Left lobe of liver (tissue), 2 donors: ENCODE data around the gene THAP7. TPM values are rescaled to one million over a fixed set of nuclear protein-coding genes. Genes with fewer than 3 reads are reported as not detected.
"Not testable (repeated sequence)": the region's sequence is repeated elsewhere in the genome, so short reads cannot be mapped to it uniquely, and the experiment has no call there.

ENCODE experiments used
- ATAC-seq: fragments of 200-7000 bp; cut with Tn5 transposase; one replicate; pipeline ENCODE4 v1.9.1; 2020; ENCODE audit warnings: mild to moderate bottlenecking, moderate library complexity
- DNase-seq: peaks from one replicate; pipeline ENCODE4 v3.0.0-alpha.2; 2020; ENCODE audit warnings: low spot score
- total RNA-seq: library from RNA; stranded (reverse); gene quantifications from one replicate; pipeline ENCODE4 v1.2.1, GENCODE V29; 2021
- donor health status: DM: no; HTN: no; CAD: no; lungs with moderate emphysema.
- donor health status: DM: no; HTN: yes; CAD: no.

The THAP7 gene, protein sequence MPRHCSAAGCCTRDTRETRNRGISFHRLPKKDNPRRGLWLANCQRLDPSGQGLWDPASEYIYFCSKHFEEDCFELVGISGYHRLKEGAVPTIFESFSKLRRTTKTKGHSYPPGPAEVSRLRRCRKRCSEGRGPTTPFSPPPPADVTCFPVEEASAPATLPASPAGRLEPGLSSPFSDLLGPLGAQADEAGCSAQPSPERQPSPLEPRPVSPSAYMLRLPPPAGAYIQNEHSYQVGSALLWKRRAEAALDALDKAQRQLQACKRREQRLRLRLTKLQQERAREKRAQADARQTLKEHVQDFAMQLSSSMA
- 16.9 TPM for total RNA-seq

DNA sequence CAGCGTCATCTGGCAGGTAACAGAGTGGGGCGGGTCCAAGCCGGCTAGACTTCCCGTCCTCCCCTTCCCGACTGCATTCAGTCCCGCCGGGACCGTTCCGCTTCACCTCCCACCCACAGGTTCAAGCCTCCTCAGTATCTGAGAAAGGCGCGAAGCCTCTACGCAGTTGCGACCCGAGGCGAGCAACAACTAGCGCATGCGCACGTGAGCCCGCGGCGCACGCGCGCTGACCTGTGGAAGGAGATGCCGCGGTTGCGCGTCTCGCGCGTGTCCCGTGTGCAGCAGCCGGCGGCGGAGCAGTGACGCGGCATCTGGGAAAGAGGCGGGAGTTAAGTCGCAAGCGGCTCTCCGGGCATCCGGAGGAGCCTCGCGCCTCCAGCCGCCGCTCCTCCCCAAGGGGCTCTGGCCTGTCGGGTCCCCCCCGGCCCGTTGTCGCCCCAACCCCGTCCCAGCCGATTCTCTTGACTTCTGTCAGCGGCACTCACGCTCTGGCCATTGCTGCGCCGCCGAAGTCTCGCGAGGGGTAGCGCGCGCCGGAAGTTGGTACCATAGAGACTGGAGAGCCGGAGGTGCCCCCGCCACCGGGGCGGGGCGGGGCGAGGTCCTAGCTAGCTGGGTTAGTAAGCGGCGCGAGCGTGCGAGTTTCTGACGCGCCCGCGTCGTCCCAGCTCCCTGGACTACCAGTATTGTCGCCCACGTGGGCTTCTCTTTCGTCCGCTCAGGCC is at the start of gene THAP7:
Gene THAP7 (minus strand): TSS at position 518 of the 725 bp plus-strand sequence. CDS start 207 bp downstream, at position 311.
- ATAC-seq (peak; percentile 91), DNase-seq (peak; percentile 97)

DNA sequence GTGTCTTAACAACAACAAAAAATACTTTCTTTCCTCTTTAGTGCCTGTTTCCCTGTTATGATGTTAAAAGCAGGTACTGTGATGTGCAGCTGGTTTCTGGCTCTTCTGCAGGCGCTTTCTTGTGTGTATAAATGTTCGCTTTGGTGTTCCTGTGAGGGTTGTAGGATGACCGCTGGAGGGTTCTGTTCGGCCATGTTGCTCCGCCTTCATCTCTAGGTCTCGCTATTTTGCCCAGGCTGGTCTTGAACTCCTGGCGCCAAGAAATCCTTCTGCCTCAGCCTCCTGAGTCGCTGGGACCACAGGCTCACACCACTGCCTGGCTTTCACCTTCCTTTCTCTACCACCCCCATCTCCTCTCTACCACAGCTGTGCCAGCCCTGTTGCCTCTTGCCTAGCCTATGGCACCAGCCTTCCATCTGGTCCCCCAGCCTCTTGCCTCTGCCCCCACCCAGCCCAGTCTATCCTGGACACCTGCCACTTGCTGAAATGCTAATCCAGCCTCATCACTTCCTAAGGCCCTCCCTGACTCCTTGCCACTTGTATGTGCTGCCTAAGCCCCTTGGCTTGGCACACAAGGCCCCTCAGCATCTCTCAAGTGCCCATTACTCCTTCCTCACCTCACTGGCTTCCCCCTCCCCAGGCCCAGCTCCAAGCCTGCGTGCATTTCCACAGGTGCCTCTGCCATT is 49.4 kb upstream of the THAP7 start:
- no peak for DNase-seq
- no peak for ATAC-seq

DNA sequence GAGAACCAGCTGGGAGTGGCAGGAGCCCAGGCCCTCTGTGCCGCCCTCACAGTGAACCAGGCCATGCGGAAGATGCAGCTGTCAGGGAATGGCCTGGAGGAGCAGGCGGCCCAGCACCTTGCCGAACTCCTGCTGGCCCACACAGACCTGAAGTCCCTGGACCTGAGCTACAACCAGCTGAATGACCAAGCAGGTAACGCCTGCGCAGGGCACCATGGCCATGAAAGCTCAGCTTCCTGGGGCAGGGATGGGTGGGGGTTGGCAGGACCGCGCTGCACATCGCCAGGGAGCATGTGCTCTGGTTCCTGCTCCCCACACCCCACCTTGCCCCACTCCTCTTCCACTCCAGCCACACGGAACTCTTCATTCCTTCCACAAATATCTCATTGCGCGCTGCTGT is 47.0 kb upstream of the THAP7 start:
- not testable (repeated sequence) for DNase-seq, ATAC-seq

DNA sequence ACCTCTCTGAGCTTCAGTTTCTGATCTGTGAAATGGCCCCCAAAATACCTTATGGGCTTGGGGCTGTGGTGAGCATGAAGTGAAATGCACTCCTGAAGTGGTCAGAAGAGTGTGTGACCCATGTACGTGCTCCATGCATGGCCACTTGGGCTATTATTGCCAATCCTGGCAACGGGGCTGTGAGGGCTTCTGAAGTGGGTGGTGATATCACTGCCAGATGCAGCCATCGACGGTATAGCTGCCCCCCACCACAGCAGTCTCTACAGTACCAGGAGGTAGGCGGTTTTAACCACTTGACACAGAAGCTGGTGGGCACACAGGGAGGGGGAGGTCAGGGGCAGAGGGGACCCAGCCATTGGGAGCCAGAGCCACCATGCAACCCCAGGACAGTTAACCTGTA is 46.5 kb upstream of the THAP7 start:
- ATAC-seq, DNase-seq: not testable (repeated sequence)

DNA sequence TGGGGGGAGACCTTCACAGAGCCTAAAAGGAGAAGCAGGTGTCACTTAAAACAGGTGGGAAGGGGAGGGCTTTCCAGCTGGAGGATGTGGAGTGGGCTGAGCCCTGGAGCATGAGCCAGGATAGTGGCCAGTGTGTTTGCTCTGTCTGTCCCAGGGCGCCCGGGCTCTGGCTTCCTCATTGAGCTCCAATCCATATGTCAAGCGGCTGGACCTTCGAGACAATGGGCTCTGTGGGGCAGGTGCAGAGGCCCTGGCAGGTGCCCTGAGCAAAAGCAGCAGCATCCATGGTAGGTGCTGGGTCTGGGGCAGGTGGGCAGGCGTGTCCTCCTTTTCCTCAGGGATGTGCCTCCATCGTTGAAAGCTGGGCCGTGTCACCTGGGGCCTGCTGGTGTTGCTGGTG is 45.8 kb upstream of the THAP7 start:
- no peak for ATAC-seq
- no peak for DNase-seq

DNA sequence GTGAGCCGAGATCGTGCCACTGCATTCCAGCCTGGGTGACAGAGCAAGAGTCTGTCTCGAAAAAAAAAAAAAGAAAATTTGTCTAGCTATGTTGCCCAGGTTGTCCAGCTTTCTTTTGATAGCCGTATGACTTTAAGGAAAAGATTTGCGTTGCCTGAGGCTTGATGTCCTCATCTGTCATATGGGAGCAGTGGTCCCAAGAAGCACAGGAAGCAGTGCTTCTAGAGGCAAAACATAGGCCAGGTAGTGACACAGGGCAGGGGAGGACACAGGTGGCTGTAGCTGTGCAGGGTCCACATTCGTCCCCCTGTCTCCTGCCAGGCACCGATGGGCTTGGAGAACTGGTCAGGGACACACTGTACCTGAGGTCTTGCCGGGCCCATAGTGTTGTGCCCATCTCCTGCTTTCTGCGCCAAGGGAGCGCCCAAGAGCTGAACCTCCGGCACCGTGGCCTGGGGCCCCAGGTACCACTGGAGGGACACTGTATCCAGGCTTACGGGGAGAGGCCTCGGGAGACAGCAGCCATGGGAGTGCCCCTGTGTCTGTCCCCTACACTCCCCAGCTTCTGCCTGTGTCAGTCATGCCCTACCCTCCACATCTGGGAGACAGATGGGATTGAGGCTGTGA is 45.2 kb upstream of the THAP7 start:
- ATAC-seq (no peak), DNase-seq (no peak)

DNA sequence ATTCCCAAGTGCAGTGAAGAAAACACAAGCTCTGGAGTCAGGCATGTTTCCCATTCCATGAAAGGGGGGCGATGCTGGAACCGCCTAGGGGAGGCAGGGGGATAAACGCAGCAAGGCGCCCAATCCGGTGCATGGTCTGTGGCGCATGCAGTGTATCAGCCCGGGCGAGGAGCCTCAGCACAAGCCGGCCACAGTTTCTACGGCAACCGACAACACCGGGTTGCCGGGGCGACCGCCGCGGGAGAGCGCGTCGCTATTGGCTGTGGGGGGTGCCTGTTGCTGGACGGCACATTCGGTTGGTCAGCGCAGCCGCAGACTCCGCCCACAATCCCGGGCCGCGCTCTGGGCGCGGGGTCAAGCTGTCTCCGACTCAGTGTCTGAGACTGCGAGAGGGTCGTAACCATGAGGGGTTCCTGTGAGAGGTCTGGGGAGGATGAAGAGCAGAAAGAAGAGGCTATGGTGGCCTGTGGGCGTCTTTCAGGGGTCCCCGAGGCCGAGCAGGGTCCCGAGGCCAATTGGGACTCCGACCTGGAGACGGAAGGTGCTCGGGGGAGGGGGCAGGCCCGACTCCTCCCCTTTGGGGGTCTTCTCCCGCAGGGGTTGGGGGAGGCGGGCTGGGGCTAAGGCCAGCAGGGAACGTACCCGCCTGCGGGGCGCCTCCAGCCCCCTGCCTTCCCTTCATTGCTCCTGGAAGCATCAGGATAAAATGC is 43.8 kb upstream of the THAP7 start, which contains the start of gene LRRC74B:
Gene LRRC74B (plus strand): TSS at position 362 of the 710 bp plus-strand sequence. CDS start 41 bp downstream, at position 403.
- ATAC-seq (peak; percentile 93), DNase-seq (peak; percentile 80)

DNA sequence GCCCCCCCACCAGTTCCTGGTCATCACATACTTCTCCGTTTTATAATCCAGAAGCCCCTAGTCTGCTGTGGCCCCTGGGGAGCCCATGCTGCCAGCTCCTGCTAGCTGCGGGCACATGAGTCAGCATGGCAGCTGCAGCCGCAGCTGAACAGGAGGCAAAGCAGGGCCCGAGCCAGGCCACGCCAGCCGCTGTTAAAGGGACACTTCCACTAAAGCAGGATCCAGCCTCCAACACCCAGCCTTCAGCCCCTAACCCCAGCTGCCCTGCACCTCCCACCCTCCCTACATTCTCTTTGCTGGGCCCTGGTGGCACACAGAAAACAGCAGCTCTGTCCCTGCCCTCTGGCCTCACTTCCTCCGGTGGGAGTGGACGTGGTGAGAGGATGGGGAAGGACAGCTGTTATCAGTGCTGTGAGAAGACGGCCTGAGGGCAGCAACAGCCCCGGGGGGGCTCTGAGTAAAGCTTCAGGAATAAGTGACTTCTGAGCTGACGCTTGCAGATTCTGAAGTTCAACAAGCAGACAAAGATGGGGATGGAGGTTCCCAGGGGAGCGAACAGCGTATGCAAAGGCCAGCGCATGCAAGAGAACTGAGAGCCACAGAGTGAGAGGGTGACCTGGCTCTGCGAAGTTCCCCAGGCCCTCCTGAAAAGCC is 43.1 kb upstream of the THAP7 start:
- peak; percentile 62 for ATAC-seq
- DNase-seq = no peak

DNA sequence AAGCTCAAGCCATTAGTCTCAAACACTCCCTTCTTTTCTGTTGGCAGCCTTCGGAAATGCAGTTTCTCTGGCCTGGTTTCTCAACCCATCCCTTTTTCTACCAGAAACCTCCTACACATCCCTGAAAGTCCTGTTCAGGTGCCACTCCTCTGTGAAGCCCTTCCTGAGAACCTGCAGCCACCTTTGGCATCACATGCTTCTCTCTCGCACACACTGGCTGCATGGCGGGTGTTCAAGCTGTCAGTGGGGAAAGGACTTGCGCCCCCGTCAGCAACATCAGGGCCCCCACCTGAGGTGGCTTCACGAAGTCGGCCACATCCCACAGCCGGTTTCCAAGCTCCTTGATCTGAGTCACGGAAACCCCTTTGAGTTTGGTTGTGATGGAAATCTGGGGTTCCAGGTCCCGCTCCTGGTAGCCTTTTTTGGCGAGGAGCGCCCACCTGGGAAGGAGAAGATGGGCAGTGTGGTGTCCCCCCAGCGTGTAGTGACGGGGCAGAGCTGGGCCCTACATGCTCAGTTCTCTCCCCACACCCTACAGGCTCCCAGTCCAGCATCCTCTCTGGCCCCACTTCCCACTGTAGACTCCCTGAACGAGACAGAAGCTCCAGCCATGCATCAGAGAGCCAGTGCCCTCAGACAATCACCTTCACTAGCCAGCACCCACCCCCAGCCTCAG is 42.1 kb upstream of the THAP7 start:
- ATAC-seq (no peak), DNase-seq (no peak)

DNA sequence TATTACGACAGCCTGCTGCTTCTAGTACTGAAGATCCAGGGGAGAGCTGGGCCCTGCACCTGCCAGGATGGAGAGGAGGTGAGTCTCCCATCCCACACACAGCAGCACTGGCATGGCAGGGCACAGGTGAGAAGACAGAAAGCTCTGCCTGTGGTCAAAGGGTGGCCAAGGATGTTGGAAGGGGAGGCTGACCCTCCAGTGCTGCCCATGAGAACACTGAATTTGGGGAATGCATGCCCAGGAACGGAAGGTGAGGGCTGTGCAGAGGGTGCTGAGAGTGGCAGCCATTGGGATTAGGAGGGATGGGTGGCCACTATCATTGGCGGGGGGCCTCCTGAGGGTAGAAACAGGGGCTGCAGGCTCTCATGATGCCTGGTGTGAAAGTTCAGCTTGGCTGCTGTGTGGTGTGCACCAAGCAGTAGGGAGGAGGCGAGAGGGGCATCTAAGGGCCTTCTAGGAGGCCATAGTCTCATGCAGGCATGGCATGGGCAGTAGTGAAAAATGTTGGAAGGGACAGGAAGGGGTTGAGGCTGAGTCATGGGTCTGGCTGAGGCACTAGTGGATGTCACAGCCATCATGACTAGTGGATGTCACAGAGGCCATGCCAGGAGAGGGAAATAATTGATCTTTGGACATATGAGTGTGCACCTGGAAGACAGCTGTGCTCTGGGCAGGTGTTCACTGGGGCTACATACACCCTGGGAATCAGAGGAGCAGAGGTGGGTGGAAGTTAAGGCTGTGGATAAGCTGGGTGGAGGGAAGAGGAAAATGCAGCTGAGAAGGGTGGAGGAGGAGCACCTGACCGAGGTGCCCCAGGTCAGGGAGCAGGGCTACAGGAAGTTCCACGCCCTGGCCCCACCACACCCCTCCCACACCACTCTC is 41.3 kb upstream of the THAP7 start:
- ATAC-seq (no peak), DNase-seq (no peak)

DNA sequence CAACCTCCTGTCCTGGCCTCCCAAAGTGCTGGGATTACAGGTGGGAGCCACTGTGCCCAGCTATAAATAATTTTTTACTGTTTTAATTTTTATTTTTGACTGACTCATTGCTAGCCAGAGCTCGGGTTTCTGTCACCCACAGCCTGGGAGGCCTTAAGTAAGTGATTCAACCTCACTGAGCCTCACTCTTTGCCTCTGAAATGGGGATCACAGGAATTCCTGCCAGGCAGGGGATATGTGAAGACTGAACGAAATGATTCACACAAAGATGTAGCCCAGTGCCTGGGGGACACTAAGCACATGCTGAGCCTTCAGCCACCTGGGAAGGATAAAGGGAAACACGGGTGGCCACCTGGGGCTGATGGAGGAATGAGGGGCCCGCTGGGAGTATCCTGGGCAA is 40.0 kb upstream of the THAP7 start:
- ATAC-seq (no peak), DNase-seq (no peak)

DNA sequence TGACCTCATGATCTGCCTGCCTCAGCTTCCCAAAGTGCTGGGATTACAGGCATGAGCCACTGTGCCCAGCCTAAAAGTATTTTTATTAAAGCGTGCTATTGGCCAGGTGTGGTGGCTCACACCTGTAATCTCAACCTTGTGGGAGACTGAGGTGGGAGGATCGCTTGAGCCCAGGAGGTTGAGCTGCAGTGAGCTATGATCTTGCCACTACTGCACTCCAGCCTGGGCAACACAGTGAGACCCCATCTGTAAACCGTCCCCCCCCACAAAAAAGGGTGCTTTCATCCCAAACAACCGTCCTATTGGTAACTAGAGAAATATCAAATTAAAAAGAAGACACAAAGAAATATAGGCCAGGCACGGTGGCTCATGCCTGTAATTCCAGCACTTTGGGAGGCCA is 37.2 kb upstream of the THAP7 start:
- not testable (repeated sequence) for ATAC-seq, DNase-seq

DNA sequence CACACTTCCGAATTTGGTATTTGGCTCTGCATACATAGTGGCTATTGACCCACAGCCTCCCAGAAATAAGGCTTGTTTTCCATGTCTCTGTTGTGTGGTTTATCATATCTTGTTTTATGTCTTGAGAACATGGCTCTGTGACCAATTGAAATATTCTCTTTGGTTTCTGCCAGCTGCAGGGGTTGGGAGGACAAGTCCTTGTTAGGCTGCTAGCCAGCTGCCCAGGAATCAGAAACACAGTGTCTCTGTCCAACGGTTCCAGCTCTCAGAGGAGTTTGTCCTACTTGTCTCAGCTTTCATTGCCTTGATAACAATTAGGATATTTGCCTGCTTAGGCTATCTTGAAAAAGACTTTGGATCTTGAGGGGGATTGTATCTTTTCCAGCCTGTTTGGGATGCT is 36.5 kb upstream of the THAP7 start:
- DNase-seq (no peak), ATAC-seq (peak; percentile 30)

DNA sequence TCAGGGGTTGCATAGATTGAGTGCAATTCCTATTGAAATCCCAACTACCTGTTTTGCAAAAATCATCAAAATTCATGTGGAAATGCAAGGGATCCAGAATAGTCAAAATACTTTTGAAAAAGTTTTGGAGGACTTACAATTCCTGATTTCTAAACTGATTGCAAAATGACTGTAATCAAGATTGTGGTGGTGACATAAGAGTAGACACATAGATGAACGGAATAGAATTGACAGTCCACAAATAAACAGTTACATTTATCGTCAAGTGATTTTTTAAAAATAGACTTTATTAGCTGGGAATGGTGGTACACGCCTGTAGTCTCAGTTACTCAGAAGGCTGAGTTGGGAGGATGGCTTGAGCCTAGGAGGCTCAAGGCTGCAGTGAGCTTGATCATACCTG is 33.1 kb upstream of the THAP7 start:
- no peak for ATAC-seq
- DNase-seq = no peak

DNA sequence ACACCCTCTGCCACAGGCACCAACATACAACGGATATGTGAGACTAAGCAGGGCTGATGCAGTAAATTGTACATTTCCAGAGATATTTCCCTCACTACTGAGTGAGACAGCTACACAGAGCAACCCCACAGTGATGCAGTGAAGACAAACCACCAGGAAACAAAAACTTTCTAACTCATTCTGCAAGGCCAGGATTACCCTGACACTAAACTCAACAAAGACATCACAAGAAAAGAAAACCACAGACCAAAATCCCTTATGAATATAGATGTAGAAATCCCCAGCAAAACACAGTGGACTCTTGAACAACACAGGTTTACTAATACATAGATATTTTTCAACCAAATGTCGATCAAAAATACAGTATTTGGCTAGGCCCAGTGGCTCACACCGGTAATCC is 32.0 kb upstream of the THAP7 start:
- ATAC-seq = no peak

DNA sequence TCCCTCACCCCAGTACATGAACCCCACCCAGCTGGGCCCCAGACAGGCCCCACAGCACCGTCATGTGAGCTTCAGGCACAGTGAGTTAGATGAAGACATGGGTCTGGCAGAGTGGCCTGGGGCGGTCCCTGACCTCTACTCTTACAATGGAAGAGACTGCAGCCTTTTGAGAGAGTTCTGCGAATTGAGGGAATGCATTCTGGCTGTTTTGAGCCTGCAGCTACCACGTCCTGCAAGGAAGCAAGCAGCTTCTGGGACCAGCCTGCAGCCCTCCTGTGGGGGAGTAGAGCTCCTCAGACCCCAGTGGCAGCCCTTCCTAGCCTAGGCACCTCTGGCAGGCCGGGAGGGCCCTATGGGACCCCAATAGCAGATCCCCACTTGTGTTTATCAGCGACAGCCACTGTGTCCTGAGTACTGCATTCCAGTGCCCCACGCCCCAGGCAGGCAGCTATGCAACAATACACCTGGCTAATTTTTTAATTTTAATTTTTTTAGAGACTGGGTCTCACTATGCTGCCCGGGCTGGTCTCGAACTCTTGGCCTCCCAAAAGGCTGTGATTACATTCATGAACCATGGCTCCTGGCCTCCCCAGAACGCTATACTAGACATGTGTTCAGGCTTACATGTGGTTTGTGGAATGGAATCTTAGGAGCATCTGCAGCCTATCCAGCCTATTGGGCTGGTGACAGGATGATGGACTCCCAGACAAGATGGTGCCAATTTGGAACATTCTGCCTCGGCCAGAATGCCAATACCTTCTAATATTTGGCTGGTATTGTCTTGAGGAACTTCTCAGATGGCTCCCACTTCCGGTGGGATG is 31.2 kb upstream of the THAP7 start:
- ATAC-seq = no peak

More for the DNA sequence above, 32.0 kb upstream of the THAP7 start:
- no peak for DNase-seq

DNA sequence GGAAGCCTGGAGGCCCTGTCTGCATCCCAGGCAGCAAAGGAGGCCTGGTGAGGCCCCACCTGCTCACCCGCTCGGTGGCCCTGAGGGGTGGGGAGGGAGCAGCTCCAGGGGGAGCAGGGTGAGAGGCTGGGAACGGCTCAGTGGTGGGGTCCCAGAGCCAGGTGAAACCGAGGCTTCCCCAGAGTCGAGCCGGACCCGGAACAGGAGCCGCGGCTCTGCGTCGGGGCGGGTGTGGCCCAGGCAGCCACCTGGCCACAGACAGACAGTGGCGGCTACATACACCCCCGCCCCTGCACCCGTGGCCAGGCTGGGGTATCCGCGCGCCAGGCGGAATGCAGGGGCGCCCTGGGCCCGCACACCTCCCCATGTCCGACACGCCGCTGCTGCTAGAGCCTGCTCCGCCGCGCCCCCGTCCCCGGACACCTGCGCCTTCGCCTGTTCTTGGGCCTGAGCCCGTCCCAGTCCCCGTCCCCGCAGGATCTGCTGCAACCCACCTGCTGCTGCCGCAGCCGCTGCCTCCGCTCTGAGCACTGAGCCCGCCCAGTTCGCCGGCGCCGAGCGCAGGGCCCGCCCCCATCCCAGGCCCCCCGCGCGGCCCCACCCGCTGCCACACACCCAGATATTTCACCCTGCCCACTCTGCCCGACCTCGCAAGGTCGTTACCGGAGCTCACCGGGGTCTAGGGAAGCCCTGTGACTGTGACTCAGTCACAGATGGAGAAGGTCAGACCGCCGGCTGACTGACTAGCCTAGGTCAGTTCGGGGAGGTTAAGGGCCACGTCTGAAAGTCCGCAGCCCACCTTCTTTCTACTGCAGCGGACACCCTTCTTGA is 30.3 kb upstream of the THAP7 start, which contains the start of gene SLC7A4:
Gene SLC7A4 (minus strand): TSS at position 525 of the 831 bp plus-strand sequence. CDS start 749 bp downstream, outside the sequence.
- ATAC-seq = peak; percentile 28
- DNase-seq = no peak

More for the DNA sequence above, 31.2 kb upstream of the THAP7 start:
- DNase-seq = no peak
